GM03348 (cell line): ENCODE results near the gene DENR.
"Not testable (repeated sequence)": the region's sequence is repeated elsewhere in the genome, so short reads cannot be mapped to it uniquely, and the experiment has no call there.

Experiments
- DNase-seq: peaks from one replicate; pipeline ENCODE4 v3.0.0; 2012; ENCODE audit warnings: low spot score

DENR gene

GRCh38 chr12:122740351-122740750 lies 12.3 kb upstream of the DENR start:
- DNase-seq, result no peak

GRCh38 chr12:122743895-122744525 lies 8.6 kb upstream of the DENR start:
- DNase-seq, result no peak

- no peak for DNase-seq
Observed at GRCh38 chr12:122747224-122748135, 5.1 kb upstream of the DENR start.

GRCh38 chr12:122749569-122750332 lies 2.9 kb upstream of the DENR start:
- no peak for DNase-seq

GRCh38 chr12:122750781-122751515 lies 1.7 kb upstream of the DENR start:
- DNase-seq, result not testable (repeated sequence)

- no peak for DNase-seq
Observed at GRCh38 chr12:122753319-122753650, 661 bp downstream of the DENR start.

GRCh38 chr12:122754790-122755189 lies 2.2 kb downstream of the DENR start:
- DNase-seq, result no peak

- no peak for DNase-seq
Observed at GRCh38 chr12:122757568-122757967, 4.9 kb downstream of the DENR start.

GRCh38 chr12:122785503-122785902 lies 32.9 kb downstream of the DENR start:
- no peak for DNase-seq

GRCh38 chr12:122788387-122788786 lies 35.8 kb downstream of the DENR start:
- no peak for DNase-seq

- no peak for DNase-seq
Observed at GRCh38 chr12:122789637-122790036, 37.0 kb downstream of the DENR start.

GRCh38 chr12:122790393-122791075 lies 37.9 kb downstream of the DENR start:
- peak; percentile 52 for DNase-seq

GRCh38 chr12:122793685-122794106 lies 41.1 kb downstream of the DENR start:
- DNase-seq, result peak; percentile 77

GRCh38 chr12:122795807-122796206 lies 43.2 kb downstream of the DENR start:
- no peak for DNase-seq

GRCh38 chr12:122799641-122800243 lies 47.1 kb downstream of the DENR start:
- DNase-seq, result no peak

GRCh38 chr12:122803937-122804336 lies 51.3 kb downstream of the DENR start:
- no peak for DNase-seq

GRCh38 chr12:122804957-122805356 lies 52.3 kb downstream of the DENR start:
- DNase-seq, result not testable (repeated sequence)

- no peak for DNase-seq
Observed at GRCh38 chr12:122807651-122808050, 55.0 kb downstream of the DENR start.

- DNase-seq, result no peak
Observed at GRCh38 chr12:122811777-122812176, 59.2 kb downstream of the DENR start.

GRCh38 chr12:122813310-122813713 lies 60.7 kb downstream of the DENR start:
- no peak for DNase-seq

GRCh38 chr12:122819209-122819785 lies 66.7 kb downstream of the DENR start:
- no peak for DNase-seq
